Activated CD4-positive, alpha-beta T cell treated with anti-CD3 and anti-CD28 coated beads, Interleukin-2, amount 10 ng/mL, durations not matched to agents 24 days and 14 days (primary cell): ENCODE measurements around the gene ECM1. TPM values are rescaled to one million over a fixed set of nuclear protein-coding genes. Genes with fewer than 3 reads are reported as not detected.

Source experiments
- DNase-seq: peaks from one replicate; pipeline ENCODE4 v3.0.0; 2022
- H3K27ac Mint-ChIP-seq: one replicate; pipeline ENCODE4 v1.8.0; 2022; ENCODE audit warnings: mild to moderate bottlenecking, mixed read lengths
- H3K27me3 Mint-ChIP-seq: one replicate; pipeline ENCODE4 v1.8.0; 2022; ENCODE audit warnings: mixed read lengths
- H3K36me3 Mint-ChIP-seq: one replicate; pipeline ENCODE4 v1.8.0; 2022; ENCODE audit warnings: low read depth, mild to moderate bottlenecking, mixed read lengths
- H3K4me1 Mint-ChIP-seq: one replicate; pipeline ENCODE4 v1.8.0; 2021; ENCODE audit warnings: mixed read lengths
- H3K4me3 Mint-ChIP-seq: one replicate; pipeline ENCODE4 v1.8.0; 2022; ENCODE audit warnings: mild to moderate bottlenecking, moderate library complexity, mixed read lengths
- H3K9me3 Mint-ChIP-seq: one replicate; pipeline ENCODE4 v1.8.0; 2021; ENCODE audit warnings: mixed read lengths
- intact Hi-C: fragments of 100-400 bp; cut with micrococcal nuclease; formaldehyde crosslinking; loops from one replicate; pipeline ENCODE4 v1.15.1; 2023
- total RNA-seq: library from RNA; stranded (reverse); gene quantifications from 2 replicates; pipeline ENCODE4 v1.2.3, GENCODE V29; 2022

The ECM1 gene
- total RNA-seq, 1 donor from 2014 or later = 2.4 TPM

DNA sequence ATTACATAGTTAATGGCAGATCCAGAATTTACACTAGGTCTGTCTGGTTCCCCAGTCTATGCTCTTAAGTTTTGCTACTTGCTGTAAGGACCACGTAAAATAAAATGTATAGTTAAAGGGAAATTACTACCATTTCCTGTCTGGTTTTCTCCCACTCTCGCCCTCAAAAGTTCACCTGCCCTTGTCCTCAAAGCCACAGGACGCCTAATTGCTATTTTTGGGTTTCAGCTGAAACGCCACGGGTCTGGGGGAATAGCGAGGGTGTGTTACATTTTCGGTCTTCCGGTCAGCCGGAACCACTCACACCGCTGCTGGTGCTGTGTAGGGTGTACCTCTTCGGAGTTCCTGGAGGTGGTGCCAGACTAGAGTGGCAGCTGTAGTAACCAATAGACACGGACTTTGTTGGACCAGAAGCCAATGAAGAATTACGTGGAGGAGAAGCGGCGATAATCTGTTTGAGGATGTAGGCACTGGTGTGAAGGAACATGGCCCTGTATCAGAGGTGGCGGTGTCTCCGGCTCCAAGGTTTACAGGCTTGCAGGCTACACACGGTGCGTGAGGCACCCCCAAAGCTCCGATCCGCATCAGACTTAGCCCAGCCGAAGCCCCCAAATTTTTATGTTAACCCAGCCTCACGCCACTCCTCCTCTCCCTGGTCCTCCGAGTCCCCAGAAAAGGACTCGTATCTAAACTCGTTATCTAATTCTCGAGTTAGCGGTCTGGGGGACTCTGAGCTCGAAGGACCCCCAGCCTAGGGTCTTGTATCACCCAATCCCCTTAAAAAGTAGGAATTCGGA is 20.7 kb upstream of the ECM1 start, which contains the start of gene TARS2:
Gene TARS2 (plus strand): TSS at position 454 of the 797 bp plus-strand sequence. CDS start 32 bp downstream, at position 486.
- peak; percentile 99 for DNase-seq
- intact Hi-C loops = loop anchor here (1.0 to 10.0 kb wide), 7 partner anchors 28 to 518 kb away; partner anchors contain the start of genes APH1A, CERS2, FALEC and MINDY1
- Mint-ChIP-seq H3K27ac (peak within 1 kb of the TSS; percentile 97), H3K36me3 (peaks cover 26% of the 10 kb centered on the region), H3K4me1 (peaks cover 21% of the 10 kb centered on the region), H3K4me3 (peak within 1 kb of the TSS; percentile 87), H3K27me3 (no peaks in the 10 kb centered on the region), H3K9me3 (no peaks in the 10 kb centered on the region)

DNA sequence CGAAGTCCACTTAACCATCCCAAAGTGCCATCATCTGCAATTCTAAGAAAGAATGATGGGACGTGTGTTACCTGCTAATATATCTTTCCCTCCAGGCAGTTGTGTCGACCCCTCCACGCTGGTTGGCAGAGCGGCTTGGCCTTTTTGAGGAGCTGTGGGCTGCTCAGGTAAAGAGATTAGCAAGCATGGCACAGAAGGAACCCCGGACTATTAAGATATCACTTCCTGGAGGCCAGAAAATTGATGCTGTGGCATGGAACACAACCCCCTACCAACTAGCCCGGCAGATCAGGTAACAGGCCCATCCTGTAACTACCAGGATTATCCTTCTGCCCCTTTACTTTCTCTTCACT is 20.2 kb upstream of the ECM1 start:
- Mint-ChIP-seq H3K36me3 (peaks cover 28% of the 10 kb centered on the region), H3K27ac (peak overlapping the region; percentile 97), H3K4me3 (peak overlapping the region; percentile 87), H3K4me1 (peaks cover 21% of the 10 kb centered on the region), H3K9me3 (no peaks in the 10 kb centered on the region), H3K27me3 (no peaks in the 10 kb centered on the region)
- DNase-seq = peak; percentile 68
- intact Hi-C loops = loop anchor here (1.0 to 10.0 kb wide), 7 partner anchors 28 to 517 kb away; partner anchors contain the start of genes APH1A, CERS2, FALEC and MINDY1

DNA sequence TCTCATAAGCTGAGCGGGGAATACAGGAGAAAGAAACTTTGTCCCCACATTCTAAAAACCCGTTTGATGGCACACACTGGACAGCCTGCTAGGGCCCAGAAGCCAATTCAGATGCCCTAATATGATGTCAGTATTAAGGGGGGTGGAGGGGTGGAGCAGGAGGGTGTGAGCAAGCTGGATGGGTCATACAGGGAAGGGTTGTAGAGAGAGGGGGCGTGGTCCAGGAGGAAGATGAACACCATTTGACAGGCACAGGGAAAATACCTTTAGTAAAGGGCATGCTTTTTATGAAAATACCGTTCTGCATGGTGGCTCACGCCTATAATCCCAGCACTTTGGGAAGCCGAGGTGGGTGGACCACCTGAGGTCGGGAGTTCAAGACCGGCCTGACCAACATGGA is 14.7 kb upstream of the ECM1 start:
- H3K4me3 Mint-ChIP-seq = no peak overlapping the region
- H3K36me3 Mint-ChIP-seq = peaks cover 56% of the 10 kb centered on the region
- no peaks in the 10 kb centered on the region for H3K27me3 Mint-ChIP-seq
- H3K9me3 Mint-ChIP-seq = no peaks in the 10 kb centered on the region
- DNase-seq = no peak
- H3K4me1 Mint-ChIP-seq = peaks cover 6% of the 10 kb centered on the region
- intact Hi-C loops = no loop called here
- no peak overlapping the region for H3K27ac Mint-ChIP-seq

DNA sequence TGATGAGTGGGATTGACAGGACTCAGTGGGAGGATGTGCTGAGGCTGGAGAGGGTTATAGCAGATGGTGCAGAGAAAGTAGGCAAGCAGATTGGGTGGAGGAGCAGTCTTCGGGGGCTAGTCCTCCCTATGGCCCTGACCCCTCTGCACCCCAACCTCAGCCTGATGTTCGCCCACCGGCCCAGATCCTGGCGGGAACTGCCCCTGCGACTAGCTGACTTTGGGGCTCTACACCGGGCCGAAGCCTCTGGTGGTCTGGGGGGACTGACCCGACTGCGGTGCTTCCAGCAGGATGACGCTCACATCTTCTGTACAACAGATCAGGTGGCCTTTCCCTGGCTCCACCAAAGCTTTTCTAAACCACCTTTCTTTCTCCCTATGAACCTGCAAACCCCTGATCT is 9.6 kb upstream of the ECM1 start:
- intact Hi-C loops = no loop called here
- Mint-ChIP-seq H3K36me3 (peaks cover 49% of the 10 kb centered on the region), H3K9me3 (no peaks in the 10 kb centered on the region), H3K4me3 (no peak overlapping the region), H3K27ac (no peak overlapping the region), H3K27me3 (no peaks in the 10 kb centered on the region), H3K4me1 (no peaks in the 10 kb centered on the region)
- DNase-seq = no peak

DNA sequence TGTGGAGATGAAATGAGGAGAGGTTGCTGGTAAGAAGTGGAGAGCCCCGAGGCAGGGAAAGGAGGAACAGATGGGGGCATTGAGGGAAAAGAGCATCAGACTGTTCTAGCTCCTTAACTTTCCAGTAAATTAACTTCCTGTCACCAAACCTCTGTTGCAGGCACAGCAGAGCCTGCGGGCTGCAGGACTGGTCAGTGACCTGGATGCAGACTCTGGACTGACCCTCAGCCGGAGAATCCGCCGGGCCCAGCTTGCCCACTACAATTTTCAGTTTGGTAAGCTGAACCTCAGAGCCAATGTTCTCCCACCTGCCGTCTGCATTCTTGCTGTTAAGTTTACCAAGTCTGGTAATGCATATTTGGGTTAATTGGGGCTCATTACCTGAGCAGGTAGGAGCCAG is 2.5 kb upstream of the ECM1 start:
- peak overlapping the region; percentile 23 for H3K27ac Mint-ChIP-seq
- H3K36me3 Mint-ChIP-seq = peaks cover 42% of the 10 kb centered on the region
- intact Hi-C loops = no loop called here

GRCh38 chr1:150508982-150509381 is 1.1 kb downstream of the ECM1 start:
- no peak overlapping the region for H3K27ac Mint-ChIP-seq
- H3K4me1 Mint-ChIP-seq = peaks cover 10% of the 10 kb centered on the region
- H3K9me3 Mint-ChIP-seq = no peaks in the 10 kb centered on the region
- DNase-seq = no peak
- H3K4me3 Mint-ChIP-seq = no peak overlapping the region
- no peaks in the 10 kb centered on the region for H3K27me3 Mint-ChIP-seq
- peaks cover 36% of the 10 kb centered on the region for H3K36me3 Mint-ChIP-seq
- intact Hi-C loops = no loop called here

More for the DNA sequence above, 2.5 kb upstream of the ECM1 start:
- Mint-ChIP-seq H3K4me1 (peaks cover 10% of the 10 kb centered on the region), H3K9me3 (no peaks in the 10 kb centered on the region), H3K4me3 (no peak overlapping the region), H3K27me3 (no peaks in the 10 kb centered on the region)
- DNase-seq = no peak

- no peak for DNase-seq
- Mint-ChIP-seq H3K27ac (no peak overlapping the region), H3K4me1 (peaks cover 18% of the 10 kb centered on the region), H3K9me3 (no peaks in the 10 kb centered on the region), H3K4me3 (no peak overlapping the region), H3K27me3 (no peaks in the 10 kb centered on the region), H3K36me3 (peaks cover 21% of the 10 kb centered on the region)
- intact Hi-C loops = no loop called here
Observed at GRCh38 chr1:150511551-150511950, 3.6 kb downstream of the ECM1 start.

DNA sequence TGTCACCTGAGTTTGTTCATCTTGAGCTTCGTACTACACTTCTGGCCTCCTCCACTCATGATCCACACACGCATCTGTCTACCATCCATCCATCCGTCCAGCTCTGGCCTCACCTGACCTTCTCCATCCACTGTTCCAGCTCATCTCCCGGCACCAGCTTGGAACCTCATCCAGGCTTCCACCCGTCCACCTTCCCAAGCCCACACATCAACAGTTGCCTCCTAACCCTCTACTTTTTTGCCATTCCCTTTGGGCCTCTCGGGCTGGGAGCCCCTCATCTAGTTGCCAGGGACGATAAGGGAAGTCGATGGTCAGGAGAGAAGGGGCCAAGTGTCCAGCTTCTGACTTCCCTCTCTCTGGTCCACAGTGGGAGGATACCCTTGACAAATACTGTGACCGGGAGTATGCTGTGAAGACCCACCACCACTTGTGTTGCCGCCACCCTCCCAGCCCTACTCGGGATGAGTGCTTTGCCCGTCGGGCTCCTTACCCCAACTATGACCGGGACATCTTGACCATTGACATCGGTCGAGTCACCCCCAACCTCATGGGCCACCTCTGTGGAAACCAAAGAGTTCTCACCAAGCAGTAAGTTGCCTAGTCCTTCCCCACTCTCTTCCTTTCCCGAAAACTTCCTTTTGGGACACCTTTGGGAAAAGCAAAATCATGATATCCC is 4.2 kb downstream of the ECM1 start:
- DNase-seq = no peak
- intact Hi-C loops = no loop called here
- peak overlapping the region; percentile 8 for H3K27ac Mint-ChIP-seq
- H3K4me1 Mint-ChIP-seq = peaks cover 21% of the 10 kb centered on the region
- no peaks in the 10 kb centered on the region for H3K9me3 Mint-ChIP-seq
- no peak overlapping the region for H3K4me3 Mint-ChIP-seq
- peaks cover 16% of the 10 kb centered on the region for H3K36me3 Mint-ChIP-seq
- no peaks in the 10 kb centered on the region for H3K27me3 Mint-ChIP-seq

DNA sequence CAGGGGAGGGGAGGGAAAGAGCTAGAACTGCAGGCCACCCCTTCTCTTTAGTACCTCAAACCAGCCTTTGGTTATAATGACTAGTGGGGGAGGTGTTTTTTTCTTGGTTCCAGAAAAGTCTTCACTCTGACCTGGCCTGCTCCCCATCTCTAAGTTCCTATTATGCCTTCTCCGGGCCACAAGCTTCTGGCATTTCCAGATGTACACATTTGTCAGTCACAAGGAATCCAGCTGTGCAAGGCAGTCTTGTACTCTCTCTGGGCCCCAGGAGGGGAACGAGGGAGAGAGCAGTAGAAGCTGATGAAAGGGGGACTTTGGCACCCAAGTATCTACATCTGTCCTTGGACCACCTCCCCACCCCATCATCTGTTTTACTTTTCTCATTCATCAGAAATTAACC is 4.9 kb downstream of the ECM1 start:
- intact Hi-C loops = no loop called here

GRCh38 chr1:150513351-150513791 is 5.5 kb downstream of the ECM1 start:
- Mint-ChIP-seq H3K9me3 (no peaks in the 10 kb centered on the region), H3K27ac (no peak overlapping the region), H3K36me3 (peaks cover 12% of the 10 kb centered on the region), H3K27me3 (no peaks in the 10 kb centered on the region), H3K4me1 (peaks cover 15% of the 10 kb centered on the region), H3K4me3 (no peak overlapping the region)
- no peak for DNase-seq
- intact Hi-C loops = no loop called here

More for the DNA sequence above, 4.9 kb downstream of the ECM1 start:
- Mint-ChIP-seq H3K4me3 (no peak overlapping the region), H3K36me3 (peaks cover 12% of the 10 kb centered on the region), H3K9me3 (no peaks in the 10 kb centered on the region), H3K27me3 (no peaks in the 10 kb centered on the region), H3K27ac (no peak overlapping the region), H3K4me1 (peaks cover 17% of the 10 kb centered on the region)
- DNase-seq = no peak

GRCh38 chr1:150514260-150514659 is 6.4 kb downstream of the ECM1 start:
- Mint-ChIP-seq H3K27ac (no peak overlapping the region), H3K36me3 (peaks cover 12% of the 10 kb centered on the region), H3K4me1 (peaks cover 15% of the 10 kb centered on the region), H3K27me3 (no peaks in the 10 kb centered on the region), H3K9me3 (no peaks in the 10 kb centered on the region), H3K4me3 (peak overlapping the region; percentile 95)
- intact Hi-C loops = no loop called here
- DNase-seq = no peak

DNA sequence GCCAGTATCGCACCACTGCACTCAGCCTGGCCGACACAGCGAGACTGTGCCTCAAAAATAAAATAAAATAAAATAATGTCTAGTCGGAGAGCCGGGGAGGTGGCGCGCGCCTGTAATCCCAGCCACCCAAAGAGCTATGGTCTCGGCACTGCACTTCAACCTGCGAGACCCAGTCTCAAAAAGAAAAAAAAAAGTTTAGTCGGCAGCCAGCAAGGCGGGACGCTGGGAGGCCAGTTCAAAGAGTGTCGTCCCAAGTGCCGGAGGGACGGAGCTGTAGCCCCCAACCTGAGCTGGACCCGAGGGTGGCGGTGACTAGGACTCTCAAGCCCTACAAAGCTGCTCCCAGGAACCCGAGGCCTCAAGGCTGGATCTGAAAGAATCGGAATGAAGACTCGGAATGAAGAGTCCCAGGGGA is 7.0 kb downstream of the ECM1 start:
- Mint-ChIP-seq H3K36me3 (peaks cover 12% of the 10 kb centered on the region), H3K4me3 (peak overlapping the region; percentile 95), H3K27ac (peak overlapping the region; percentile 83), H3K9me3 (no peaks in the 10 kb centered on the region), H3K27me3 (no peaks in the 10 kb centered on the region), H3K4me1 (peaks cover 15% of the 10 kb centered on the region)
- no peak for DNase-seq
- intact Hi-C loops = loop anchor here (1.0 to 5.0 kb wide), 2 partner anchors 28 to 193 kb away; partner anchors contain the start of genes PRPF3 and TARS2

GRCh38 chr1:150515328-150516049 is 7.6 kb downstream of the ECM1 start, which contains the start of gene FALEC:
Gene FALEC (plus strand): TSS chr1:150515752.
- Mint-ChIP-seq H3K4me3 (peak within 1 kb of the TSS; percentile 95), H3K36me3 (peaks cover 9% of the 10 kb centered on the region), H3K27me3 (peaks cover 2% of the 10 kb centered on the region), H3K9me3 (no peaks in the 10 kb centered on the region), H3K27ac (peak within 1 kb of the TSS; percentile 83), H3K4me1 (peaks cover 11% of the 10 kb centered on the region)
- intact Hi-C loops = loop anchor here (1.0 to 5.0 kb wide), 3 partner anchors 28 to 260 kb away; partner anchors contain the start of genes PRPF3 and TARS2
- peak; percentile 98 for DNase-seq
